K562 (cell line): ENCODE results near the gene CCR5AS.

Source experiments
- ATF1 ChIP-seq, 2 experiments: fragments of 450-650 bp in 1 of 2; IDR thresholded peaks; 2 replicates each; pipeline ENCODE4 v1.6.1; 2016; ENCODE audit warnings: missing compliant biosample characterization in 1 of 2, missing genetic modification characterization in 1 of 2
- BRD4 ChIP-seq: fragments of 200-600 bp; sonication (generic); IDR thresholded peaks from 2 replicates; pipeline ENCODE4 v1.6.1; 2017; ENCODE audit warnings: inconsistent platforms
- JUND ChIP-seq, 2 experiments: IDR thresholded peaks; 2 replicates in 1 of 2; 3 replicates in 1 of 2; pipeline ENCODE4 v1.6.1; 2011; ENCODE audit warnings: borderline replicate concordance in 2 of 2, low read depth in 2 of 2, low read length in 2 of 2, improper control_type of control experiment in 1 of 2, missing biosample characterization in 1 of 2, missing genetic modification characterization in 1 of 2, missing genetic modification reagents in 1 of 2
- MECOM ChIP-seq: fragments of 250-450 bp; sonication (Bioruptor Pico); IDR thresholded peaks from 2 replicates; pipeline ENCODE4 v1.8.0; 2022; ENCODE audit warnings: inconsistent platforms
- NFXL1 ChIP-seq: fragments of 450-650 bp; formaldehyde crosslinking; IDR thresholded peaks from 2 replicates; pipeline ENCODE4 v1.4.0; 2021; ENCODE audit warnings: mild to moderate bottlenecking
- NR3C1 ChIP-seq: sonication (generic); formaldehyde crosslinking; IDR thresholded peaks from 2 replicates; pipeline ENCODE4 v1.8.1; 2022; ENCODE audit warnings: missing genetic modification reagents
- SMARCB1 ChIP-seq: IDR thresholded peaks from 2 replicates; pipeline ENCODE4 v1.6.1; 2011; ENCODE audit warnings: improper control_type of control experiment, low read depth; ENCODE audit not compliant: insufficient read length
- ZBTB1 ChIP-seq: sonication (generic); formaldehyde crosslinking; IDR thresholded peaks from 2 replicates; pipeline ENCODE4 v1.8.1; 2023; ENCODE audit warnings: missing genetic modification reagents, low read depth, mild to moderate bottlenecking, borderline replicate concordance
- ZNF395 ChIP-seq: fragments of 200-800 bp; sonication (Bioruptor generic); IDR thresholded peaks from 2 replicates; pipeline ENCODE4 v1.6.1; 2017; ENCODE audit warnings: missing genetic modification characterization, missing compliant biosample characterization
- ZNF444 ChIP-seq: fragments of 250-450 bp; sonication (Bioruptor Pico); IDR thresholded peaks from 2 replicates; pipeline ENCODE4 v1.4.0; 2020; ENCODE audit warnings: mild to moderate bottlenecking, moderate library complexity
- TF ChIP-seq, protein P1 (sequence below), 2 experiments: fragments of 450-650 bp; IDR thresholded peaks; 2 replicates each; pipeline ENCODE4 v1.6.1; 2016
- TF ChIP-seq, protein P2 (sequence below): fragments of 450-650 bp; formaldehyde crosslinking; IDR thresholded peaks from 2 replicates; pipeline ENCODE4 v1.4.0; 2022; ENCODE audit warnings: missing genetic modification characterization

Gene CCR5AS

DNA sequence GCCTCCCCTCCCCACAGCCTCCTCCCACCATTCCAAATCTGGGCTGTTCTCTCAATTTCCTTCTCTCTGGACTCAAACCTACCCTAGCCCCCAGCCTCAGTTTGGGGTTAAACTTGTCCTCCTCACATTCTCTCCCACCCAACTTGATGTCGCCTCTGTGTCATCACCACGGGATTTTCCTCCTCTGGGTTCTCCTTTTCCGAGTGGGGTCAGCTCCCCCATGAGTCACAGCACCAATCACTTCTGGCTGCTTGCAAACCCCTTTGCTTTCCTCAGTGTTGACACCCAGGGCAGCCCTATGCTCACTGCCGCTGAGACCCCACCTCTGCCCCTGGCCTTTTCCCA, 451 bp downstream of the CCR5AS start (continued):
- TF ChIP-seq ZNF395 (CRISPR knock-in tag) (0 out of 2 replicates have a peak, but pooled peaks have one; percentile 77), ZNF444 (CRISPR knock-in tag) (no peak), MECOM (CRISPR knock-in tag) (no peak), NFXL1 (0 out of 2 replicates have a peak, but pooled peaks have one; percentile 22), ATF1 (CRISPR knock-in tag; IDR thresholded peaks at IDR 0.05) (no peak), ATF1 (tag; IDR thresholded peaks at IDR 0.05) (no peak), NR3C1 (CRISPR knock-in tag) (no peak), JUND (IDR thresholded peaks at IDR 0.05; ENCODE audit: borderline replicate concordance, low read depth, low read length) (peak; percentile 39; the same call in 1 of the 2 replicates), JUND (tag; IDR thresholded peaks at IDR 0.05; ENCODE audit: borderline replicate concordance, low read depth, low read length) (no peak), ZBTB1 (CRISPR knock-in tag) (peak; percentile 78), SMARCB1 (peak; percentile 41), BRD4 (peak; percentile 34; the same call in 1 of the 2 replicates)
- TF ChIP-seq, protein P1, sequence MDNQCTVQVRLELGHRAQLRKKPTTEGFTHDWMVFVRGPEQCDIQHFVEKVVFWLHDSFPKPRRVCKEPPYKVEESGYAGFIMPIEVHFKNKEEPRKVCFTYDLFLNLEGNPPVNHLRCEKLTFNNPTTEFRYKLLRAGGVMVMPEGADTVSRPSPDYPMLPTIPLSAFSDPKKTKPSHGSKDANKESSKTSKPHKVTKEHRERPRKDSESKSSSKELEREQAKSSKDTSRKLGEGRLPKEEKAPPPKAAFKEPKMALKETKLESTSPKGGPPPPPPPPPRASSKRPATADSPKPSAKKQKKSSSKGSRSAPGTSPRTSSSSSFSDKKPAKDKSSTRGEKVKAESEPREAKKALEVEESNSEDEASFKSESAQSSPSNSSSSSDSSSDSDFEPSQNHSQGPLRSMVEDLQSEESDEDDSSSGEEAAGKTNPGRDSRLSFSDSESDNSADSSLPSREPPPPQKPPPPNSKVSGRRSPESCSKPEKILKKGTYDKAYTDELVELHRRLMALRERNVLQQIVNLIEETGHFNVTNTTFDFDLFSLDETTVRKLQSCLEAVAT (IDR thresholded peaks at IDR 0.05) = peak in 1 of 2 experiments; percentile 16; a peak in 1 of 4 replicates
- TF ChIP-seq, protein P2, sequence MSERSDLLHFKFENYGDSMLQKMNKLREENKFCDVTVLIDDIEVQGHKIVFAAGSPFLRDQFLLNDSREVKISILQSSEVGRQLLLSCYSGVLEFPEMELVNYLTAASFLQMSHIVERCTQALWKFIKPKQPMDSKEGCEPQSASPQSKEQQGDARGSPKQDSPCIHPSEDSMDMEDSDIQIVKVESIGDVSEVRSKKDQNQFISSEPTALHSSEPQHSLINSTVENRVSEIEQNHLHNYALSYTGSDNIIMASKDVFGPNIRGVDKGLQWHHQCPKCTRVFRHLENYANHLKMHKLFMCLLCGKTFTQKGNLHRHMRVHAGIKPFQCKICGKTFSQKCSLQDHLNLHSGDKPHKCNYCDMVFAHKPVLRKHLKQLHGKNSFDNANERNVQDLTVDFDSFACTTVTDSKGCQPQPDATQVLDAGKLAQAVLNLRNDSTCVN = 0 out of 2 replicates have a peak, but pooled peaks have one; percentile 17
